HepG2 (cell line): ENCODE results near the gene ADAMTSL4. TPM values are rescaled to one million over a fixed set of nuclear protein-coding genes. Genes with fewer than 3 reads are reported as not detected.

Experiments used
- ATAC-seq: fragments of 200-7000 bp; cut with Tn5 transposase; 3 replicates; pipeline ENCODE4 v1.9.1; 2020; ENCODE audit warnings: mild to moderate bottlenecking, moderate library complexity
- BruUV-seq: library from RNA; stranded (reverse); fragments of 400-500 nt; replicated peaks from 2 replicates; lab custom pipeline; 2021; lab: Mats Ljungman, UMichigan
- CTCF ChIA-PET: fragments of 300-600 bp; formaldehyde crosslinking; extraction: SDS; loops from one replicate; lab custom pipeline; 2021; ENCODE audit warnings: low total read pairs, inconsistent platforms, low intra/inter-chr PET ratio; lab: Yijun Ruan, JAX
- POLR2A ChIA-PET: fragments of 350-600 bp; sonication (Branson Sonifier 250); formaldehyde crosslinking; loops from one replicate; lab custom pipeline; 2020; ENCODE audit warnings: antibody characterized with exemption, inconsistent platforms; lab: Yijun Ruan, JAX
- DNase-seq: peaks from one replicate; pipeline ENCODE4 v3.0.0-alpha.2; 2015; ENCODE audit warnings: low spot score
- FAIRE-seq: peaks from 3 replicates; lab custom pipeline; 2011; peaks lifted over from hg19 to GRCh38; lab: Jason Lieb, UNC
- H2AFZ ChIP-seq: one replicate; pipeline ENCODE4 v1.6.1; 2011; ENCODE audit warnings: low read length, inconsistent platforms
- H3K27ac ChIP-seq: fragments of 300-600 bp; 3 replicates; pipeline ENCODE4 v1.8.0; 2011; ENCODE audit warnings: mixed run types, mild to moderate bottlenecking, mixed read lengths, low read length, inconsistent platforms; ENCODE audit not compliant: insufficient read depth; ENCODE audit errors: extremely low read length
- H3K27me3 ChIP-seq, 2 experiments: fragments of 200-600 bp in 1 of 2; 2 replicates in 1 of 2; 3 replicates in 1 of 2; pipeline versions ENCODE4 v1.6.0 to v1.8.0; 2011; ENCODE audit warnings: low read length in 2 of 2, mild to moderate bottlenecking in 2 of 2, moderate library complexity in 2 of 2, inconsistent platforms in 1 of 2; ENCODE audit not compliant: insufficient read depth in 2 of 2, control insufficient read depth in 1 of 2
- H3K36me3 ChIP-seq, 2 experiments: fragments of 200-600 bp in 1 of 2; replicated peaks in 1 of 2; 2 replicates in 1 of 2; 3 replicates in 1 of 2; pipeline versions ENCODE4 v1.5.1 to v1.8.0; 2011; ENCODE audit warnings: low read length in 2 of 2, inconsistent platforms in 1 of 2; ENCODE audit not compliant: insufficient read depth in 2 of 2, control insufficient read depth in 1 of 2
- H3K4me1 ChIP-seq: 2 replicates; pipeline ENCODE4 v1.5.1; 2012; ENCODE audit warnings: low read length, inconsistent platforms; ENCODE audit not compliant: insufficient read depth
- H3K4me2 ChIP-seq: 2 replicates; pipeline ENCODE4 v1.6.0; 2011; ENCODE audit warnings: low read depth, low read length, inconsistent platforms
- H3K4me3 ChIP-seq, 3 experiments: fragments of 200-600 bp in 1 of 3; sonication (generic), shearing (Covaris generic) in 1 of 3; replicated peaks in 1 of 3; 2 replicates each; pipeline ENCODE4 v1.5.1; 2011 to 2016; ENCODE audit warnings: low read length in 3 of 3, inconsistent platforms in 2 of 3, low read depth in 2 of 3, mild to moderate bottlenecking in 2 of 3, control low read depth in 1 of 3, mixed read lengths in 1 of 3; ENCODE audit not compliant: insufficient read depth in 1 of 3
- H3K79me2 ChIP-seq: one replicate; pipeline ENCODE4 v1.6.1; 2011; ENCODE audit warnings: low read length, inconsistent platforms; ENCODE audit not compliant: insufficient read depth
- H3K9ac ChIP-seq: 2 replicates; pipeline ENCODE4 v1.6.0; 2011; ENCODE audit warnings: mild to moderate bottlenecking, low read depth, low read length, inconsistent platforms; ENCODE audit not compliant: insufficient read depth
- H3K9me3 ChIP-seq: 2 replicates; pipeline ENCODE4 v1.5.1; 2012; ENCODE audit warnings: mild to moderate bottlenecking, low read length
- H4K20me1 ChIP-seq: 2 replicates; pipeline ENCODE4 v1.6.0; 2011; ENCODE audit warnings: inconsistent platforms, mild to moderate bottlenecking, low read length, moderate library complexity; ENCODE audit not compliant: insufficient read depth
- AGO2 ChIP-seq: fragments of 200-400 bp; formaldehyde crosslinking; optimal IDR thresholded peaks from 2 replicates; pipeline ENCODE3; 2017; ENCODE audit warnings: mild to moderate bottlenecking, low read depth, low read length, moderate library complexity
- HDAC6 ChIP-seq: fragments of 200-600 bp; sonication (generic); IDR thresholded peaks from 2 replicates; pipeline ENCODE4 v1.7.0; 2017; ENCODE audit warnings: mild to moderate bottlenecking, antibody characterized with exemption, low read length, low read depth
- HHEX ChIP-seq: IDR thresholded peaks from 2 replicates; pipeline ENCODE4 v1.6.1; 2016; ENCODE audit warnings: control low read depth
- MTA1 ChIP-seq: sonication (generic); formaldehyde crosslinking; IDR thresholded peaks from 2 replicates; pipeline ENCODE4 v1.4.0; 2020; ENCODE audit warnings: missing genetic modification reagents, mild to moderate bottlenecking, borderline replicate concordance
- POGZ ChIP-seq: sonication (generic); formaldehyde crosslinking; IDR thresholded peaks from 2 replicates; pipeline ENCODE4 v1.4.0; 2020; ENCODE audit warnings: mild to moderate bottlenecking, missing genetic modification reagents
- REXO4 ChIP-seq: sonication (generic); formaldehyde crosslinking; IDR thresholded peaks from 2 replicates; pipeline ENCODE4 v1.8.0; 2022; ENCODE audit warnings: missing genetic modification reagents, mild to moderate bottlenecking, borderline replicate concordance
- SIN3B ChIP-seq: fragments of 150-350 bp; IDR thresholded peaks from 2 replicates; pipeline ENCODE4 v1.6.1; 2014; ENCODE audit warnings: low read length
- TCF7 ChIP-seq: sonication (generic); IDR thresholded peaks from 2 replicates; pipeline ENCODE4 v1.6.1; 2016; ENCODE audit warnings: antibody characterized with exemption, low read depth
- ZNF841 ChIP-seq: sonication (generic); formaldehyde crosslinking; IDR thresholded peaks from 2 replicates; pipeline ENCODE4 v1.8.1; 2023; ENCODE audit warnings: missing genetic modification reagents, borderline replicate concordance
- WGBS: methylation state at CpG from one replicate; pipeline ENCODE4 v1.1.6; 2017; ENCODE audit warnings: low lambda C conversion rate; 5-methylcytosine and 5-hydroxymethylcytosine counted together
- in situ Hi-C: cut with HindIII; loops from 2 replicates; pipeline ENCODE4 v1.10.0; 2017; ENCODE audit warnings: low pct_unique_long_range_greater_than_20kb; ENCODE audit not compliant: extremely low pct_ligation_motif_present
- intact Hi-C: fragments of 100-400 bp; cut with micrococcal nuclease; formaldehyde crosslinking; loops from one replicate; pipeline ENCODE4 v1.10.0; 2022; ENCODE audit not compliant: unreplicated experiment
- polyA plus RNA-seq, 8 experiments: library from polyadenylated mRNA; depleted of rRNA in 3 of 8; stranded (reverse) in 7 of 8; unstranded in 1 of 8; fragments of >200 nt; fragmentation: Illumina TruSeq in 4 of 8; extraction: Trizol in 4 of 8; gene quantifications; 2 replicates each; pipeline versions ENCODE4 v1.2.1 to v1.2.3, GENCODE V29; 2011 to 2016; ENCODE audit warnings: low read depth in 4 of 8, missing spikeins in 1 of 8, mixed read lengths in 1 of 8; ENCODE audit not compliant: insufficient read depth in 1 of 8
- total RNA-seq, 5 experiments: library from RNA; depleted of rRNA; stranded (reverse); fragments of >200 nt; fragmentation: Illumina TruSeq; extraction: Trizol; gene quantifications; 2 replicates each; pipeline ENCODE4 v1.2.3, GENCODE V29; 2016; ENCODE audit warnings: low read depth in 1 of 5
- TF ChIP-seq, protein P1 (sequence below): sonication (generic); formaldehyde crosslinking; IDR thresholded peaks from 2 replicates; pipeline ENCODE4 v1.8.0; 2022; ENCODE audit warnings: mild to moderate bottlenecking, missing genetic modification reagents
- TF ChIP-seq, protein P2 (sequence below): sonication (generic); formaldehyde crosslinking; IDR thresholded peaks from 2 replicates; pipeline ENCODE4 v1.4.0; 2020; ENCODE audit warnings: mild to moderate bottlenecking, low read depth, missing genetic modification reagents
- TF ChIP-seq, protein P3 (sequence below): IDR thresholded peaks from 2 replicates; pipeline ENCODE4 v1.6.1; 2016; ENCODE audit warnings: low read depth, control low read depth
- TF ChIP-seq, protein P4 (sequence below): sonication (generic); formaldehyde crosslinking; IDR thresholded peaks from 2 replicates; pipeline ENCODE4 v1.4.0; 2020; ENCODE audit warnings: missing genetic modification reagents

ADAMTSL4 gene
- total and polyA plus RNA-seq, 2 of the 13 experiments (the other 11 are each of a cell fraction or from before 2014, with no cell fraction given): 3.9 to 16.4 TPM

DNA sequence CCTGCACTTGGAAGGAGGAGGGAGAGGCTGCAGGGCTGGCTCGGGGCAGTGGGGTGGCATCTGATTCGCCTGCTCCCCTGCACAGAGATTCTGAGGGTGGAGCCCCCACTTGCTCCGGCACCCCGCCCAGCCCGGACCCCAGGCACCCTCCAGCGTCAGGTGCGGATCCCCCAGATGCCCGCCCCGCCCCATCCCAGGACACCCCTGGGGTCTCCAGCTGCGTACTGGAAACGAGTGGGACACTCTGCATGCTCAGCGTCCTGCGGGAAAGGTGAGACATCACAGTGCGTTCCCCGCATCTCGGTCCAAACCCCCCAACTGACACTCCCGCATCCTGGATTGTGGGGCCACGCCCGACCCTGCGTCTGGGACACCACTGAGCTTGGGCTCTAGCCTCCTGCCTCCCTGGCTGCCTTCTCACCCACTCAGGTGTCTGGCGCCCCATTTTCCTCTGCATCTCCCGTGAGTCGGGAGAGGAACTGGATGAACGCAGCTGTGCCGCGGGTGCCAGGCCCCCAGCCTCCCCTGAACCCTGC is 7.9 kb downstream of the ADAMTSL4 start (continued):
- TF ChIP-seq SIN3B (no peak), REXO4 (no peak), HHEX (no peak), MTA1 (CRISPR knock-in tag) (no peak), TCF7 (no peak)
- TF ChIP-seq, protein P1, sequence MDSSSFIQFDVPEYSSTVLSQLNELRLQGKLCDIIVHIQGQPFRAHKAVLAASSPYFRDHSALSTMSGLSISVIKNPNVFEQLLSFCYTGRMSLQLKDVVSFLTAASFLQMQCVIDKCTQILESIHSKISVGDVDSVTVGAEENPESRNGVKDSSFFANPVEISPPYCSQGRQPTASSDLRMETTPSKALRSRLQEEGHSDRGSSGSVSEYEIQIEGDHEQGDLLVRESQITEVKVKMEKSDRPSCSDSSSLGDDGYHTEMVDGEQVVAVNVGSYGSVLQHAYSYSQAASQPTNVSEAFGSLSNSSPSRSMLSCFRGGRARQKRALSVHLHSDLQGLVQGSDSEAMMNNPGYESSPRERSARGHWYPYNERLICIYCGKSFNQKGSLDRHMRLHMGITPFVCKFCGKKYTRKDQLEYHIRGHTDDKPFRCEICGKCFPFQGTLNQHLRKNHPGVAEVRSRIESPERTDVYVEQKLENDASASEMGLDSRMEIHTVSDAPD (CRISPR knock-in tag): no peak

DNA sequence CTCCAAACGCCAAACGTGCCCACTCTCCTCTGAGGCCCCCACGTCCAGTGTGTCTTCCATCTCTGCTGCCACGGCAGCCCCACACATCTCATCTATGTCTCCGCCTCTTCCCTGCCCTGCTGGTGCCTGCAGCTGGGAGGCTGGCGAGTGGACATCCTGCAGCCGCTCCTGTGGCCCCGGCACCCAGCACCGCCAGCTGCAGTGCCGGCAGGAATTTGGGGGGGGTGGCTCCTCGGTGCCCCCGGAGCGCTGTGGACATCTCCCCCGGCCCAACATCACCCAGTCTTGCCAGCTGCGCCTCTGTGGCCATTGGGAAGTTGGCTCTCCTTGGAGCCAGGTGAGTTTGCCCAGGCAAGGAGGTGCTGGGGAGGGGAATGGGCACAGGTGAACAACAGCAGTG is 8.6 kb downstream of the ADAMTSL4 start:
- ChIA-PET CTCF (no interaction called here), POLR2A (interaction anchor here (1.3 kb wide), 1 partner anchor 22 kb away, joined by 4 read pairs; the partner anchor contains the start of gene MCL1)
- Histone ChIP-seq H2AFZ (no peak overlapping the region), H3K27ac (no peak overlapping the region), H3K27me3 (no peaks in the 10 kb centered on the region), H4K20me1 (no peaks in the 10 kb centered on the region), H3K9me3 (no peaks in the 10 kb centered on the region), H3K36me3 (peaks cover 0 to 5% of the 10 kb centered on the region in 2 experiments; a peak in 2 of 5 replicates), H3K4me1 (peaks cover 46% of the 10 kb centered on the region), H3K79me2 (peaks cover 2% of the 10 kb centered on the region), H3K4me2 (no peak overlapping the region), H3K4me3 (no peak overlapping the region), H3K9ac (no peak overlapping the region)
- ATAC-seq: no peak
- in situ Hi-C loops (no loop called here), intact Hi-C loops (loop anchor here (10.0 kb wide), 1 partner anchor 303 kb away; the partner anchor contains the start of gene CA14)
- FAIRE-seq: no peak
- no peak for DNase-seq
- 95% methylated on average over 13 of the region's 15 CpGs for WGBS
- no TSS peak for BruUV-seq
- no peak for TF ChIP-seq POGZ (CRISPR knock-in tag)
- TF ChIP-seq HDAC6: no peak
- TF ChIP-seq ZNF841: no peak
- TF ChIP-seq, protein P2, sequence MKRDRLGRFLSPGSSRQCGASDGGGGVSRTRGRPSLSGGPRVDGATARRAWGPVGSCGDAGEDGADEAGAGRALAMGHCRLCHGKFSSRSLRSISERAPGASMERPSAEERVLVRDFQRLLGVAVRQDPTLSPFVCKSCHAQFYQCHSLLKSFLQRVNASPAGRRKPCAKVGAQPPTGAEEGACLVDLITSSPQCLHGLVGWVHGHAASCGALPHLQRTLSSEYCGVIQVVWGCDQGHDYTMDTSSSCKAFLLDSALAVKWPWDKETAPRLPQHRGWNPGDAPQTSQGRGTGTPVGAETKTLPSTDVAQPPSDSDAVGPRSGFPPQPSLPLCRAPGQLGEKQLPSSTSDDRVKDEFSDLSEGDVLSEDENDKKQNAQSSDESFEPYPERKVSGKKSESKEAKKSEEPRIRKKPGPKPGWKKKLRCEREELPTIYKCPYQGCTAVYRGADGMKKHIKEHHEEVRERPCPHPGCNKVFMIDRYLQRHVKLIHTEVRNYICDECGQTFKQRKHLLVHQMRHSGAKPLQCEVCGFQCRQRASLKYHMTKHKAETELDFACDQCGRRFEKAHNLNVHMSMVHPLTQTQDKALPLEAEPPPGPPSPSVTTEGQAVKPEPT (CRISPR knock-in tag): no peak
- TF ChIP-seq, protein P3, sequence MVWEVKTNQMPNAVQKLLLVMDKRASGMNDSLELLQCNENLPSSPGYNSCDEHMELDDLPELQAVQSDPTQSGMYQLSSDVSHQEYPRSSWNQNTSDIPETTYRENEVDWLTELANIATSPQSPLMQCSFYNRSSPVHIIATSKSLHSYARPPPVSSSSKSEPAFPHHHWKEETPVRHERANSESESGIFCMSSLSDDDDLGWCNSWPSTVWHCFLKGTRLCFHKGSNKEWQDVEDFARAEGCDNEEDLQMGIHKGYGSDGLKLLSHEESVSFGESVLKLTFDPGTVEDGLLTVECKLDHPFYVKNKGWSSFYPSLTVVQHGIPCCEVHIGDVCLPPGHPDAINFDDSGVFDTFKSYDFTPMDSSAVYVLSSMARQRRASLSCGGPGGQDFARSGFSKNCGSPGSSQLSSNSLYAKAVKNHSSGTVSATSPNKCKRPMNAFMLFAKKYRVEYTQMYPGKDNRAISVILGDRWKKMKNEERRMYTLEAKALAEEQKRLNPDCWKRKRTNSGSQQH (CRISPR knock-in tag): no peak
- TF ChIP-seq, protein P4, sequence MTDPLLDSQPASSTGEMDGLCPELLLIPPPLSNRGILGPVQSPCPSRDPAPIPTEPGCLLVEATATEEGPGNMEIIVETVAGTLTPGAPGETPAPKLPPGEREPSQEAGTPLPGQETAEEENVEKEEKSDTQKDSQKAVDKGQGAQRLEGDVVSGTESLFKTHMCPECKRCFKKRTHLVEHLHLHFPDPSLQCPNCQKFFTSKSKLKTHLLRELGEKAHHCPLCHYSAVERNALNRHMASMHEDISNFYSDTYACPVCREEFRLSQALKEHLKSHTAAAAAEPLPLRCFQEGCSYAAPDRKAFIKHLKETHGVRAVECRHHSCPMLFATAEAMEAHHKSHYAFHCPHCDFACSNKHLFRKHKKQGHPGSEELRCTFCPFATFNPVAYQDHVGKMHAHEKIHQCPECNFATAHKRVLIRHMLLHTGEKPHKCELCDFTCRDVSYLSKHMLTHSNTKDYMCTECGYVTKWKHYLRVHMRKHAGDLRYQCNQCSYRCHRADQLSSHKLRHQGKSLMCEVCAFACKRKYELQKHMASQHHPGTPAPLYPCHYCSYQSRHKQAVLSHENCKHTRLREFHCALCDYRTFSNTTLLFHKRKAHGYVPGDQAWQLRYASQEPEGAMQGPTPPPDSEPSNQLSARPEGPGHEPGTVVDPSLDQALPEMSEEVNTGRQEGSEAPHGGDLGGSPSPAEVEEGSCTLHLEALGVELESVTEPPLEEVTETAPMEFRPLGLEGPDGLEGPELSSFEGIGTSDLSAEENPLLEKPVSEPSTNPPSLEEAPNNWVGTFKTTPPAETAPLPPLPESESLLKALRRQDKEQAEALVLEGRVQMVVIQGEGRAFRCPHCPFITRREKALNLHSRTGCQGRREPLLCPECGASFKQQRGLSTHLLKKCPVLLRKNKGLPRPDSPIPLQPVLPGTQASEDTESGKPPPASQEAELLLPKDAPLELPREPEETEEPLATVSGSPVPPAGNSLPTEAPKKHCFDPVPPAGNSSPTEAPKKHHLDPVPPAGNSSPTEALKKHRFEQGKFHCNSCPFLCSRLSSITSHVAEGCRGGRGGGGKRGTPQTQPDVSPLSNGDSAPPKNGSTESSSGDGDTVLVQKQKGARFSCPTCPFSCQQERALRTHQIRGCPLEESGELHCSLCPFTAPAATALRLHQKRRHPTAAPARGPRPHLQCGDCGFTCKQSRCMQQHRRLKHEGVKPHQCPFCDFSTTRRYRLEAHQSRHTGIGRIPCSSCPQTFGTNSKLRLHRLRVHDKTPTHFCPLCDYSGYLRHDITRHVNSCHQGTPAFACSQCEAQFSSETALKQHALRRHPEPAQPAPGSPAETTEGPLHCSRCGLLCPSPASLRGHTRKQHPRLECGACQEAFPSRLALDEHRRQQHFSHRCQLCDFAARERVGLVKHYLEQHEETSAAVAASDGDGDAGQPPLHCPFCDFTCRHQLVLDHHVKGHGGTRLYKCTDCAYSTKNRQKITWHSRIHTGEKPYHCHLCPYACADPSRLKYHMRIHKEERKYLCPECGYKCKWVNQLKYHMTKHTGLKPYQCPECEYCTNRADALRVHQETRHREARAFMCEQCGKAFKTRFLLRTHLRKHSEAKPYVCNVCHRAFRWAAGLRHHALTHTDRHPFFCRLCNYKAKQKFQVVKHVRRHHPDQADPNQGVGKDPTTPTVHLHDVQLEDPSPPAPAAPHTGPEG (CRISPR knock-in tag): no peak
- TF ChIP-seq AGO2: peak; percentile 5
